ENCODE results near the gene AMN1.
"Not testable (repeated sequence)": the region's sequence is repeated elsewhere in the genome, so short reads cannot be mapped to it uniquely, and the experiment has no call there.

The AMN1 gene

DNA sequence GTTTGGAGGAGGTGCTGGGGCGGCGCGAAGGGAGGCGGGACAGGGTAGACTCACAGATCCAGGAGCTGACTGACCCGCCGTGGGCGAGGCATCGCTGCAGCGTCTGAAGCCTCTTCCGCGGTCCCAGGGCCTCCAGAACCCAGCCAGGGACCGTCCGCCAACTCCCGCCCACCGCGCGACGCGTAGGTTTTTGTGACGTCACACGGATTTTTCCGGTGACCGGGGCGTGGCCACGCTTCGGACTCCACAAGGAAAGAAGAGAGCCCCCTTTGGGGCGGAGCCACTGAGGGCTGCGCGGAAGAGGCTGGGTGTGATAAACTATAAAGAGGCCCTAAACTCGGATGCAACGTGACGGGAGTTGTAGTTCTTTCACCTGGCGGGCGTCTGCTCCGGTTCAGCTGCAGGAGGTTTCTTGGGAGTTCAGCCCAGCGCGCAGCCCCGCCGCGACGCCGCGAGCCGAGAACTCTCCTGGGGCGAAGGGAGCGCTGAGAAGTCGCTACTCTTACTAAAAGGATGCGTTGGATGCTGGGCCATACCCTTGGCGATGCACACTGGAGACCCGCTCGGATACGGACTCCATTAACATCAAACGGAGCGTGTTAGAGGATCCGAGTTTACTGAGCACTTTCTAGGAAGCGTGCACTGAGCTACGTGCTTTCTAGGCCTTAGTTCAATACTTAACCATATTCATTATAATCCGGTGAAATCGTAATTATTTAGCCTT lies at the start of gene AMN1:
AMN1 (minus strand) TSS at position 105 of the 724 bp plus-strand sequence; CDS start at position 92, 13 bp downstream.
- DNase-seq (ENCODE audit: low spot score), result peak; percentile 98

DNA sequence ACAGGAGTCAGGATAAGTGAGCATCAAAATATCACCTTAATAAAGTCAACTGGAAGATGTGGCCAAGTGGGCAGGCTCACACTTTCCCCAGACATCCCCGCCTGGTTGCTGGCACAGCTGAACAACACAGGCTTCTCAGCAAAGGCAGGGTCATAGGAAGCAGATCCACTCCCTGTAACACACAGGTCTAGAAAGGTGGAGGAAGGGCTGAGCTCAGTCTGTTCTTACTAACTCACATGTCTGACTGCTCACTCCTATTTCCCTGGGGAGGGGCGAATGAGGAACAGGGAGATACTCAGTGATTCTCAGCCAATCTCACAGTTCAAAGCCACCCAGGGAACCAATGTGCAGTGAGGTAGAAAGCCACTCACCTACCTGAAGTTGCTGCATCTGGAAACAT lies 45.0 kb upstream of the AMN1 start:
- no peak for DNase-seq (ENCODE audit: low spot score)

GRCh38 chr12:31773223-31773750 lies 44.5 kb upstream of the AMN1 start:
- no peak for DNase-seq (ENCODE audit: low spot score)

DNA sequence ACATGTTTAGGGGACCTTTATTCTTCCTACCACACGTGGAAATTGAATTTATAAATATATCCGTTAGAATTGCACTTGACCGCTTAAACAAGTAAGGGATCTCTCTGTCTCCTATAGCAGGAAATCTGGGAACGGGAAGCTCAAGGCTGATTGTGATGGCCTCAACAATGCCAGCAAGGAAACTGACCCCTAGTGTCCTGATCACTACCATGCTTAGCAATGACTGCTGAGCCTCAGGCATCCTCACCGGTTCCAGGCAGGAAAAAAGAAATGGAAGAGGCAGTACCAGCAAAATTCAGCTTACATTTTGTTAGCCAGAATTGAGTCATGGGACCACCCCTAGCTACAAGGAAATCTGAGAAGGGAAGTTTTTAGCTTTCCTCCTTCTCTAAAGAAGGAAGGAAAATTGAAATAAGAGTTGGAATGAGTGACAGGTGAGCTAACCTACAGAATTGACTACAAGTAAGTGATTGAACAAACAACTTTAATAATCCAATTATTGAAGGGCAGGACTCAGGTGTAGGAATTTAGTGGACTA lies 43.9 kb upstream of the AMN1 start:
- no peak for DNase-seq (ENCODE audit: low spot score)

- no peak for DNase-seq (ENCODE audit: low spot score)
Observed at GRCh38 chr12:31772186-31772585, 43.4 kb upstream of the AMN1 start.

DNA sequence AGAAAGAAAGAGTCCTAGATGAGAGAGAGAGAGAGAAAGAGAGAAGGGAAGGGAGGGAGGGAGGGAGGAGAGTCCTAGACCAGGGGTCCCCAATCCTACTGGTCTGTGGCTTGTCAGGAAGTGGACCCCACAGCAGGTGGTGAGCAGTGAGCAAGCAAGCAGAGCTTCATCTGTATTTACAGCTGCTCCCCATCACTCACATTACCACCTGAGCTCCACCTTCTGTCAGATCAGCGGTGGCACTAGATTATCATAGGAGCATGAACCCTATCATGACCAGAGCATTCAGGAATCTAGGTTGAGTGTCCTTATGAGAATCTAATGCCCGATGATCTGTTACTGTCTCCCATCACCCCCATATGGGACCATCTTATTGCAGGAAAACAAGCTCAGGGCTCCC lies 39.2 kb upstream of the AMN1 start:
- no peak for DNase-seq (ENCODE audit: low spot score)

- no peak for DNase-seq (ENCODE audit: low spot score)
Observed at GRCh38 chr12:31765931-31766330, 37.1 kb upstream of the AMN1 start.

DNA sequence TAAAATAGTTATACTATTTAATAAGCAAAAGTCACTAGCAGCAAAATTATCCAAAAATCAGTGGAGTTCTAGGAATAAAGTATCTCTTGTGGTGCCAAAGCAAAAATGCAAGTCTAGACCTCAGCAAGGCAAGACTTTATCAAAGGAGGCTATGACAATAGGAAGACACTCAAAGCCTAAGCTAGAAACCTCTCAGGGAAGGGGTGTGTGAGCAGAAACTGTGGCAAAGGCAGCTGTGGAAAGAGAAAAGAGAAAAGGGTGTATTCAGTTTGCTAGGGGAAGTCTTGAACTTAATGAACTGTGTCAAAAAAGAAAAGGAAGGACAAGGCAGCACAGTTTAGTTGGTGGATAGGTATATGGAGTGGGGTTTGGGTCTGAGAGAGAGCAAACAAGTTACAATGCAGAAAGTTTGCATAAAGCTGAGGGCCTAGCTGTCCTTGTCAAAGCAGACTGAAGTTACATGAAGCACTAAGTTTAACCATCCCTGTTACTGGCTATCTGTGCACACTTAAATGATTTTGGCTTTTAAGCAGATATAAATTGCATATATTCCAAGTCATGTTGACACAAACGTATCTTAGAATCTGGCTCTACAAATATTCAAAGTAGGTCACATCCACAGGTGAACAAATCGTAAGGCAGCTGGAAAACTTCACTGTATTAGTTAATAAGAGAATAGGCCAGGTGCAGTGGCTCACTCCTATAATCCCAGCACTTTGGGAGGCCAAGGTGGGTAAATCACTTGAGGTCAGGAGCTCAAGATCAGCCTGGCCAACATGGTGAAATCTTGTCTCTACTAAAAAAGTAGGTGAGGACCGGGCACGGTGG lies 31.0 kb upstream of the AMN1 start:
- no peak for DNase-seq (ENCODE audit: low spot score)

GRCh38 chr12:31758297-31758696 lies 29.5 kb upstream of the AMN1 start:
- not testable (repeated sequence) for DNase-seq (ENCODE audit: low spot score)

- DNase-seq (ENCODE audit: low spot score), result no peak
Observed at GRCh38 chr12:31756977-31757420, 28.2 kb upstream of the AMN1 start.

DNA sequence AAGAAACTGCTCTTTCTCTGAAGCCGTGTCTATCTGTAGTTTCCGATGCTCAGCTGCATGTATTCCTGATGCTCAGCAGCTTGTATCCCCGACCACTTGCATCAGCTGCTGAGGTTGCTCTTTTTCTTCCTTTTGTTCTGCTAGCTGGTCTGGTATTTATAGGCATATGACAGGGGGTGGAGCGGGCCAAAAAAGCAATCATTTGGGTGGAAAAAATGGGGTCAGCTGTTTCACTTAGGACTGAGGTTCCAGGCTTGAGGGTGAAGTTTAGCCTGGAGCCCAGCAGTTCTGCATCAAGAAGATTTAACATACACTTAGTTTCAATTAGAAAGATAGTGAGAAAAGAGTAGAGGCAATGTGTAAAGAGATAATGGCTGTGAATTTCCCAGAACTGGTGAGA lies 23.6 kb upstream of the AMN1 start:
- DNase-seq (ENCODE audit: low spot score), result no peak

GRCh38 chr12:31751085-31751484 lies 22.3 kb upstream of the AMN1 start:
- no peak for DNase-seq (ENCODE audit: low spot score)

DNA sequence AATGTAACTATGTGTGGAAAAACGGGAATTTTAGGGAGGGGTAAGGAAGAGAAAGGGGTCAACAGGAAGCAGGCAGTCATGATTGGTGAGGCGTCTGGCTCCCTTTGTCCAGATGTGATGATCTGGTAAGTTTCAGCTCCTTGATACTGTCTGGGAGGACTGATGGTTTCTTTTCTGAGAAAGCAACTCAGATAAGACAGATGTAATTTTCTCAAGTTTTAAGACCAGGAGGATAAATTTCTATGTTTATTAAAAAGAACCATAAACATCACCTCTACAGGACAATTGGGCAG lies 21.9 kb upstream of the AMN1 start:
- no peak for DNase-seq (ENCODE audit: low spot score)

GRCh38 chr12:31749024-31749704 lies 20.3 kb upstream of the AMN1 start:
- peak; percentile 82 for DNase-seq (ENCODE audit: low spot score)

- no peak for DNase-seq (ENCODE audit: low spot score)
Observed at GRCh38 chr12:31745242-31745641, 16.4 kb upstream of the AMN1 start.

DNA sequence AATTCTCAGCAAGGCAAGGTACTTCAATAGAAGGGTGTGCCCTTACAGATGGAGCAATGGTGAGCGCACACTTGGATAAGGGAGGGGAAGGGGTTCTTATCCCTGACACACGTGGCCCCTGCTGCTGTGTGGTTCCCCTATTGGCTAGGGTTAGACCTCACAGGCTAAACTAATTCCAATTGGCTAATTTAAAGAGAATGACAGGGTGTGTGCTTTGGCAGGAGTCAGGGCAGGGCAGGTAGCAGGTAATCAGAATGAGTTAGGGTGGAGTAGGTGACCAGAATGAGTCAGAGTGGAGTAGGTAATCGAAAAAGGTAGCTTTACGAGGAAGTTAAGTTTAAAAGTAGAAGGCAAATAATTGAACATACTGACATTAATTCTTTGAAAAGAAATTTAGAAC lies 15.5 kb upstream of the AMN1 start:
- not testable (repeated sequence) for DNase-seq (ENCODE audit: low spot score)

GRCh38 chr12:31742891-31743290 lies 14.1 kb upstream of the AMN1 start:
- DNase-seq (ENCODE audit: low spot score), result peak; percentile 58

DNA sequence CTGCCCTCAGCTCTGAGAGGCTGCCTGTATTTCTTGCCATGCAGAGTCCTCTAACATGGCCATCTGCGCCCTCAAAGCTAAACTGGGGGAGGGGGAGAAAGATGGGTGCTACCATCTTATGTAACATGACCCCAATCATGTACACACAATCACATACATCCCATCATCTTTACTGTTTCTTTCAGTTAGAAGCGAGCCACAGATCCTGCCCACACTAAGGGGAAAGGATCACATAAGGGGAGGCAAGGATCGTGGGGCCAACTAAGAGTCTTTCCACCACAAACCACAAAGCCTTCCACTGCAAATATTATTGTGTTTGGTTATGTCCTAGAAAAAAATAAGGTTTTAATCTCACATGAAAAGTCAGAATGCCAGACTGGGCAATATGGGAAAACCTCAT lies 11.8 kb upstream of the AMN1 start:
- no peak for DNase-seq (ENCODE audit: low spot score)

GRCh38 chr12:31737763-31738162 lies 8.9 kb upstream of the AMN1 start:
- no peak for DNase-seq (ENCODE audit: low spot score)

- DNase-seq (ENCODE audit: low spot score), result no peak
Observed at GRCh38 chr12:31737345-31737744, 8.5 kb upstream of the AMN1 start.

DNA sequence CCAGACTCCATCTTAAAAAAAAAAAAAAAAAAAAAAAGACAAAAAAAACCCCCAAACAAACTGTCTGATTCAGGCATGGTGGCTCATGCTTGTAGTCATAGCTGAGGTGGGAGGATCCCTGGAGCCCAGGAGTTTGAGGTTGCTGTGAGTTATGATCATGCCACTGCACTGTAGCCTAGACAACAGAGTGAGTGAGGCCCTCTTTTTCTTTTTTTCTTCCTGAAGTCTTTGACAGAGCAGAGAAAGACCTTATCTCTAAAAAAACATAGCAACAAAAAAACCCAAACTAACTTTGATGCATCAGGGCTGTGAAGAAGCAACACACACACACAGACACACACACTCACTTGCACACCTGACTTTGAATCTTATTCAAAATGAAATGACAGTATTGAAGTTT lies 7.7 kb upstream of the AMN1 start:
- peak; percentile 84 for DNase-seq (ENCODE audit: low spot score)

Data from CD4-positive, alpha-beta T cell treated with Interleukin-6 at 100 ng/mL for 8 hours (primary cell).